GM23338 (cell line): ENCODE results near the gene MVB12B. TPM values are rescaled to one million over a fixed set of nuclear protein-coding genes. Genes with fewer than 3 reads are reported as not detected.

ENCODE experiments used
- ATAC-seq: fragments of 200-7000 bp; cut with Tn5 transposase; 3 replicates; pipeline ENCODE4 v1.9.1; 2020
- DNase-seq: peaks from one replicate; pipeline ENCODE4 v3.0.0-alpha.2; 2015; ENCODE audit warnings: low spot score
- H2AFZ ChIP-seq: fragments of 200-600 bp; sonication (generic); 2 replicates; pipeline ENCODE4 v1.8.0; 2016; ENCODE audit warnings: antibody characterized with exemption, mild to moderate bottlenecking, moderate library complexity
- H3F3A ChIP-seq: fragments of 200-600 bp; sonication (generic); replicated peaks from 2 replicates; pipeline ENCODE4 v1.8.0; 2017; ENCODE audit warnings: antibody characterized with exemption, mixed run types, low read depth
- H3K27ac ChIP-seq: fragments of 200-600 bp; sonication (generic); 2 replicates; pipeline ENCODE4 v1.6.1; 2016; ENCODE audit warnings: low read depth
- H3K27me3 ChIP-seq: fragments of 200-600 bp; sonication (generic); 2 replicates; pipeline ENCODE4 v1.8.0; 2016; ENCODE audit warnings: mild to moderate bottlenecking, mixed run types, moderate library complexity; ENCODE audit not compliant: insufficient read depth
- H3K36me3 ChIP-seq: fragments of 200-600 bp; sonication (generic); 2 replicates; pipeline ENCODE4 v1.8.0; 2016; ENCODE audit warnings: mild to moderate bottlenecking; ENCODE audit not compliant: insufficient read depth
- H3K4me1 ChIP-seq: fragments of 200-600 bp; sonication (generic); 2 replicates; pipeline ENCODE4 v1.8.0; 2016; ENCODE audit warnings: mild to moderate bottlenecking, moderate library complexity; ENCODE audit not compliant: insufficient read depth
- H3K4me2 ChIP-seq: fragments of 200-600 bp; sonication (generic); 2 replicates; pipeline ENCODE4 v1.7.1; 2017; ENCODE audit warnings: mixed run types
- H3K4me3 ChIP-seq: fragments of 200-600 bp; sonication (generic); 2 replicates; pipeline ENCODE4 v1.6.1; 2016; ENCODE audit warnings: mixed run types
- H3K79me2 ChIP-seq: fragments of 200-600 bp; sonication (generic); replicated peaks from 2 replicates; pipeline ENCODE4 v1.8.0; 2017; ENCODE audit warnings: mild to moderate bottlenecking; ENCODE audit not compliant: insufficient read depth
- H3K9me2 ChIP-seq: fragments of 200-600 bp; sonication (generic); 2 replicates; pipeline ENCODE4 v1.8.0; 2017; ENCODE audit not compliant: insufficient read depth
- H4K20me1 ChIP-seq: fragments of 200-600 bp; sonication (generic); replicated peaks from 2 replicates; pipeline ENCODE4 v1.8.0; 2017; ENCODE audit warnings: mild to moderate bottlenecking; ENCODE audit not compliant: insufficient read depth
- H3K27ac Mint-ChIP-seq: 2 replicates; pipeline ENCODE4 v1.8.0; 2020; ENCODE audit warnings: inconsistent platforms, mild to moderate bottlenecking, moderate library complexity, mixed read lengths
- H3K27me3 Mint-ChIP-seq: 3 replicates; pipeline ENCODE4 v1.8.0; 2022; ENCODE audit warnings: low read depth, mild to moderate bottlenecking, moderate library complexity, mixed read lengths, inconsistent platforms; ENCODE audit not compliant: insufficient read depth, poor library complexity
- H3K36me3 Mint-ChIP-seq: 3 replicates; pipeline ENCODE4 v1.8.0; 2021; ENCODE audit warnings: low read depth, mild to moderate bottlenecking, inconsistent platforms, moderate library complexity, mixed read lengths
- H3K4me1 Mint-ChIP-seq: 3 replicates; pipeline ENCODE4 v1.8.0; 2020; ENCODE audit warnings: mild to moderate bottlenecking, inconsistent platforms, mixed read lengths
- H3K4me3 Mint-ChIP-seq: 3 replicates; pipeline ENCODE4 v1.8.0; 2021; ENCODE audit warnings: moderate library complexity, mild to moderate bottlenecking, inconsistent platforms, mixed read lengths
- H3K9me3 Mint-ChIP-seq: 3 replicates; pipeline ENCODE4 v1.8.0; 2020; ENCODE audit warnings: moderate library complexity, mild to moderate bottlenecking, inconsistent platforms, mixed read lengths
- CTCF ChIP-seq, 2 experiments: fragments of 200-600 bp in 1 of 2; sonication (generic) in 1 of 2; conservative IDR thresholded peaks; 2 replicates each; pipeline versions ENCODE4 v1.5.1 to v1.6.1; 2016 to 2017; ENCODE audit warnings: antibody characterized with exemption in 2 of 2, low read depth in 2 of 2, mild to moderate bottlenecking in 2 of 2, moderate library complexity in 1 of 2
- EZH2 ChIP-seq: fragments of 200-600 bp; sonication (generic); IDR thresholded peaks from one replicate; pipeline ENCODE4 v1.8.0; 2017; ENCODE audit warnings: antibody characterized with exemption, mild to moderate bottlenecking, low read depth; ENCODE audit not compliant: unreplicated experiment
- JUNB ChIP-seq: IDR thresholded peaks from one replicate; pipeline ENCODE4 v1.6.1; 2016; ENCODE audit warnings: antibody characterized with exemption; ENCODE audit not compliant: unreplicated experiment
- NANOG ChIP-seq: IDR thresholded peaks from 2 replicates; pipeline ENCODE4 v1.6.1; 2016; ENCODE audit warnings: antibody characterized with exemption, borderline replicate concordance
- ZNF114 ChIP-seq: fragments of 250-450 bp; sonication (Bioruptor Pico); IDR thresholded peaks from 2 replicates; pipeline ENCODE4 v1.5.0; 2020; ENCODE audit warnings: mild to moderate bottlenecking, moderate library complexity
- ZNF331 ChIP-seq: fragments of 250-450 bp; sonication (Bioruptor Pico); IDR thresholded peaks from 2 replicates; pipeline ENCODE4 v1.5.0; 2020; ENCODE audit warnings: low read depth, mild to moderate bottlenecking, moderate library complexity
- ZNF462 ChIP-seq: fragments of 250-450 bp; sonication (Bioruptor Pico); IDR thresholded peaks from 2 replicates; pipeline ENCODE4 v1.5.0; 2020; ENCODE audit warnings: mild to moderate bottlenecking, moderate library complexity
- polyA plus RNA-seq: library from polyadenylated mRNA; unstranded; fragments of >200 nt; fragmentation: Nextera tagmentation; extraction: Ambion mirVana; gene quantifications from 2 replicates; pipeline ENCODE4 v1.2.1, GENCODE V29; 2016
- total RNA-seq: library from RNA; depleted of rRNA; stranded (reverse); fragments of >200 nt; shearing (Covaris generic); gene quantifications from 2 replicates; pipeline ENCODE4 v1.2.3, GENCODE V29; 2014

MVB12B gene
- total and polyA plus RNA-seq, 2 experiments from 2014 or later: 1.9 to 6.6 TPM

DNA sequence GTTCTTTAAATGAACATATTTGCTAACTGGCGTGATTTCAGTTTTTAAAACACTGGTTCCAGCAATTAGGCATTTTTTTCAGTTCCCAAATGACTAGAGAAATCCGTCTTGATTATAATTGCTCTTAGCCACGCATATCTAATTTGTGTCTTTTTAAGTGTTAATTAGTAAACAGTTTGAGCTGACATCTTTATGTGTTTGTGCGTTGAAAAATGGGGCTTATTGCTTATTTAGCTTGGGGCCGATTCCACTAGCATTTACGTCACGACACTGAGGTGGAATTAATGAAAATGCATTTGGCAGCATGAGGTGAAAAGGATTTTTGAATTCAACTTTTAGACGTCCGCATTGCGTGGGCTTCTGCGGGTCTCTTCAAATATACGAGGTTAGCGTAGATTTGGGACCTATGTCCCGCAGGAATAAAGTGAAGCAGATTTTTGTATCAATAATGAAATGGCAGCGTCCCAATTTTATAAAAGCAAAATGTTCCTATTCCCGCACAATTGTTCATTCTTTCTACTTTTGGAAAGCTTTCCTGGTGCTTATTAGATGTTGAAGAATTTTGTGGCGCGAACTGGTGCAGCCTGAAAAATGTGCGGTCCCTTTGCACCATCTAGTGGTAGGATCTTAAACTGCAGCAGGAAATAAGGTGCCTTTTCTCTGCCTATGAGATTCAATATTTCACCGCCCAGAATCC, 164.4 kb downstream of the MVB12B start:
- Mint-ChIP-seq H3K9me3 (no peaks in the 10 kb centered on the region), H3K4me3 (no peak overlapping the region), H3K4me1 (peaks cover 13% of the 10 kb centered on the region), H3K36me3 (no peaks in the 10 kb centered on the region), H3K27ac (no peak overlapping the region), H3K27me3 (peaks cover 3% of the 10 kb centered on the region)
- H3F3A ChIP-seq: no peaks in the 10 kb centered on the region
- H3K4me3 ChIP-seq: no peak overlapping the region
- H2AFZ ChIP-seq: no peak overlapping the region
- H3K27me3 ChIP-seq: no peaks in the 10 kb centered on the region
- no peaks in the 10 kb centered on the region for H4K20me1 ChIP-seq
- DNase-seq (peak; percentile 78), ATAC-seq (peak; percentile 56)
- no peak overlapping the region for H3K4me2 ChIP-seq
- no peak overlapping the region for H3K27ac ChIP-seq
- no peaks in the 10 kb centered on the region for H3K9me2 ChIP-seq
- peak; percentile 88 to 98 for TF ChIP-seq CTCF (conservative IDR thresholded peaks at IDR 0.05; ENCODE audit: low read depth in 2 of 2)
- no peak for TF ChIP-seq ZNF462 (CRISPR knock-in tag)
- no peaks in the 10 kb centered on the region for H3K79me2 ChIP-seq
- peaks cover 9% of the 10 kb centered on the region for H3K4me1 ChIP-seq
- H3K36me3 ChIP-seq: no peaks in the 10 kb centered on the region

- no peaks in the 10 kb centered on the region for H3K79me2 ChIP-seq
- H3K4me2 ChIP-seq: no peak overlapping the region
- H2AFZ ChIP-seq: no peak overlapping the region
- DNase-seq (no peak), ATAC-seq (no peak)
- Mint-ChIP-seq H3K27me3 (peaks cover 3% of the 10 kb centered on the region), H3K36me3 (no peaks in the 10 kb centered on the region), H3K4me3 (no peak overlapping the region), H3K4me1 (peaks cover 13% of the 10 kb centered on the region), H3K9me3 (no peaks in the 10 kb centered on the region), H3K27ac (no peak overlapping the region)
- H3K27me3 ChIP-seq: no peaks in the 10 kb centered on the region
- H3F3A ChIP-seq: no peaks in the 10 kb centered on the region
- H3K27ac ChIP-seq: no peak overlapping the region
- peaks cover 9% of the 10 kb centered on the region for H3K4me1 ChIP-seq
- H3K4me3 ChIP-seq: no peak overlapping the region
- H3K9me2 ChIP-seq: no peaks in the 10 kb centered on the region
- H4K20me1 ChIP-seq: no peaks in the 10 kb centered on the region
- H3K36me3 ChIP-seq: no peaks in the 10 kb centered on the region
- TF ChIP-seq JUNB: no peak
- no peak for TF ChIP-seq ZNF114 (CRISPR knock-in tag)
- no peak for TF ChIP-seq ZNF331 (CRISPR knock-in tag)
- no peak for TF ChIP-seq EZH2
- TF ChIP-seq NANOG: no peak
- TF ChIP-seq CTCF (conservative IDR thresholded peaks at IDR 0.05; ENCODE audit: low read depth in 2 of 2): no peak
Measured at GRCh38 chr9:126491568-126491879, 164.9 kb downstream of the MVB12B start.
